Measurements from ENCODE around the gene CALN1. TPM values are rescaled to one million over a fixed set of nuclear protein-coding genes. Genes with fewer than 3 reads are reported as not detected.

CALN1 gene
- total RNA-seq, 1 donor from 2014 or later = not detected

DNA sequence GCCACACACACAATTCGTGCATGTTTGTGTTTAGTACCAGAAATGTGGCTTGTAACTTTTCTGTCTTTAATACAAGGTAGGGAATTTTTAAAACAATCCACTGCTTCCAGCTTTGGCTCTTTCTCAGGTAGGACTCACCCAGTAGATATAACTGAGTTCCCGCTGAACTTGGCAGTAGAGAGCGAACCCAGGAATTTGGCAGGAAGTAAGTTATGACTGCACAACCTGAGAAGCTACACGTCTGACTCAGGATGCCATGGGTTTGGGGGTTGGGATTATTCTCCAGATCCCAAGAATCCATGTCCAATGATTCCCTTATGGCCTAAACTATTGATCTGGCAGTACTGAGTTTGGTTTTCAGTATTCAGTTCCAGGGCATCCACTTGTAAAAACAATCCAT is 499.7 kb downstream of the CALN1 start:
- no peaks in the 10 kb centered on the region for H3K4me1 Mint-ChIP-seq (ENCODE audit: low read depth)
- DNase-seq (ENCODE audit: low spot score) = no peak
- H3K36me3 Mint-ChIP-seq (ENCODE audit: low read depth) = no peaks in the 10 kb centered on the region
- peaks cover 52% of the 10 kb centered on the region for H3K9me3 Mint-ChIP-seq
- H3K4me3 Mint-ChIP-seq (ENCODE audit: low read depth) = no peak overlapping the region
- no peaks in the 10 kb centered on the region for H3K27me3 Mint-ChIP-seq (ENCODE audit: low read depth)
- H3K27ac Mint-ChIP-seq = no peak overlapping the region
- intact Hi-C loops (cut with micrococcal nuclease) = no loop called here

DNA sequence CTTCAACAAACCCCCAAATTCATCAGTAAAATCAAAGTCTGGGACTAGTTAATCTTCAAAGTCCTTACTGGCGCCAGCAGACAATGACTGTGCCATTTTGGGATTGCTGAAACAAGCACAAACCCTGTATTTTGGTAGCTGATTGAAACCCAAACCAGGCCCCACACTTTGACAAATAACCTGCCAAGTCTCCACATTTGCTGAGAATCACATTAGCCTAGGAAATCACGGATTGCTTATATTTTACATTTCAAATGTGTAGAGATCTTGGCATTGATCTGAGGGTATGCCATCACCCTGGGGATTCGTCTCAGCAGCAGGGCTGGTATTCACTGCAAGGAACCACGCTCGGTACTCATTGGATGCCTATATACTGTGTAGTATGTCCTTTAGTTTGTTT is 501.1 kb downstream of the CALN1 start:
- H3K4me1 Mint-ChIP-seq (ENCODE audit: low read depth) = no peaks in the 10 kb centered on the region
- intact Hi-C loops (cut with micrococcal nuclease) = no loop called here
- no peak overlapping the region for H3K4me3 Mint-ChIP-seq (ENCODE audit: low read depth)
- no peaks in the 10 kb centered on the region for H3K27me3 Mint-ChIP-seq (ENCODE audit: low read depth)
- H3K9me3 Mint-ChIP-seq = peaks cover 44% of the 10 kb centered on the region
- no peak for DNase-seq (ENCODE audit: low spot score)
- H3K36me3 Mint-ChIP-seq (ENCODE audit: low read depth) = no peaks in the 10 kb centered on the region
- H3K27ac Mint-ChIP-seq = no peak overlapping the region

DNA sequence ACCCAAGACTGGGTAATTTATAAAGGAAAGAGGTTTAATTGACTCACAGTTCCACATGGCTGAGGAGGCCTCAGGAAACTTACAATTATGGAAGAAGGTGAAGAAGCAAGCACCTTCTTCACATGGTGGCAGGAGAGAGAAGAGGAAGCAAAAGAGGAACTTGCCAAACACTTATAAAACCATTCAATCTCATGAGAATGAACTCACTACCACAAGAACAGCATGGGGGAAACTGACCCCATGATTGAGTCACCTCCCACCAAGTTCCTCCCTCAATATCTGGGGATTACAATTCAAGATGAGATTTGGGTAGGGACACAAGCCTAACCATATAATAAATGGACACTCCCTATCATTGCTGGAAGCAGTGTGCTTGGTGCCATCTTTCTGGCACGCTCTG is 506.3 kb downstream of the CALN1 start:
- no peaks in the 10 kb centered on the region for H3K27me3 Mint-ChIP-seq (ENCODE audit: low read depth)
- DNase-seq (ENCODE audit: low spot score) = no peak

DNA sequence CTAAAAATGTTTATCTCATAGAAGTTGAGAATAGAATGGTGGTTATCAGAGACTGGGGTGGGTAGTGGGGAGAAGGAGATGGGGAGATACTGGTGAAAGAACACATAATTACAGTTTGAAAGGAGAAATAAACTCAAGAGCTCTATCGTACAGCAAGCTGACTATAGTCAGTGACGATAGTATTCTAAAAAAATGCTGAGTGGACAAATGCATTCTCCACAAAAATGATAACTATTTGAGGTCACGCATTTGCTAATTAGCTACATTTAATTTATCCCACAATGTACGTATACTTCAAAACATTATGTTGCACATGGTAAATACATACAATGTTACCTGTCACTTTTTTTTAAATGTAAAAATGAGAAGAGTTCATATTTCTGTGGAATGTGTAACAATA is 507.7 kb downstream of the CALN1 start:
- Mint-ChIP-seq H3K27me3 (ENCODE audit: low read depth) (no peaks in the 10 kb centered on the region), H3K9me3 (peaks cover 32% of the 10 kb centered on the region), H3K36me3 (ENCODE audit: low read depth) (no peaks in the 10 kb centered on the region), H3K27ac (no peak overlapping the region), H3K4me1 (ENCODE audit: low read depth) (no peaks in the 10 kb centered on the region), H3K4me3 (ENCODE audit: low read depth) (no peak overlapping the region)
- intact Hi-C loops (cut with micrococcal nuclease) = no loop called here
- DNase-seq (ENCODE audit: low spot score) = no peak

More for the DNA sequence above, 506.3 kb downstream of the CALN1 start:
- Mint-ChIP-seq H3K36me3 (ENCODE audit: low read depth) (no peaks in the 10 kb centered on the region), H3K9me3 (peaks cover 40% of the 10 kb centered on the region), H3K27ac (no peak overlapping the region), H3K4me1 (ENCODE audit: low read depth) (no peaks in the 10 kb centered on the region), H3K4me3 (ENCODE audit: low read depth) (no peak overlapping the region)
- intact Hi-C loops (cut with micrococcal nuclease) = no loop called here

DNA sequence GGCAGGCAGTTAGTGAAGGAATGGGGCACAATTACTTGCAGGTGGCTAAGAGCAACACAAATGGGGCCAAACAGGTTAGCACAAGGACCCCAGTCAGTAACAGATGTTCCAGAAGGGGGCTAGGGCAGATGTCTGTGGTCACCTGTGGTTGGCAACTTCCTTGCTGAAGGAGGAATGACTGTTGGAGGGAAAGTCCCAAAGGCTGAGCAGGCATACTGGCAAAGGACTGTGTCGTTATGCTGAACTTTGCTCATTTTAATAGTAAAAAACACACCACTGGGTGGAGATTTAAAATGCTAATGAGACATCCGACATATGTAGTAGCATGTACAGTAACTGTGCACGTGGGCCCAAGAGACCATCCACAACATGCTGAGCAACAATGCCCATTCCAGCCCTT is 511.6 kb downstream of the CALN1 start:
- no peaks in the 10 kb centered on the region for H3K4me1 Mint-ChIP-seq (ENCODE audit: low read depth)
- H3K27me3 Mint-ChIP-seq (ENCODE audit: low read depth) = no peaks in the 10 kb centered on the region
- H3K27ac Mint-ChIP-seq = no peak overlapping the region
- H3K36me3 Mint-ChIP-seq (ENCODE audit: low read depth) = no peaks in the 10 kb centered on the region
- H3K4me3 Mint-ChIP-seq (ENCODE audit: low read depth) = no peak overlapping the region
- peaks cover 26% of the 10 kb centered on the region for H3K9me3 Mint-ChIP-seq
- intact Hi-C loops (cut with micrococcal nuclease) = no loop called here
- DNase-seq (ENCODE audit: low spot score) = no peak

- Mint-ChIP-seq H3K4me1 (ENCODE audit: low read depth) (no peaks in the 10 kb centered on the region), H3K4me3 (ENCODE audit: low read depth) (no peak overlapping the region), H3K27me3 (ENCODE audit: low read depth) (no peaks in the 10 kb centered on the region), H3K27ac (no peak overlapping the region), H3K36me3 (ENCODE audit: low read depth) (no peaks in the 10 kb centered on the region), H3K9me3 (peaks cover 24% of the 10 kb centered on the region)
- intact Hi-C loops (cut with micrococcal nuclease) = no loop called here
- DNase-seq (ENCODE audit: low spot score) = no peak
Measured at GRCh38 chr7:71896535-71896934, 515.6 kb downstream of the CALN1 start.

DNA sequence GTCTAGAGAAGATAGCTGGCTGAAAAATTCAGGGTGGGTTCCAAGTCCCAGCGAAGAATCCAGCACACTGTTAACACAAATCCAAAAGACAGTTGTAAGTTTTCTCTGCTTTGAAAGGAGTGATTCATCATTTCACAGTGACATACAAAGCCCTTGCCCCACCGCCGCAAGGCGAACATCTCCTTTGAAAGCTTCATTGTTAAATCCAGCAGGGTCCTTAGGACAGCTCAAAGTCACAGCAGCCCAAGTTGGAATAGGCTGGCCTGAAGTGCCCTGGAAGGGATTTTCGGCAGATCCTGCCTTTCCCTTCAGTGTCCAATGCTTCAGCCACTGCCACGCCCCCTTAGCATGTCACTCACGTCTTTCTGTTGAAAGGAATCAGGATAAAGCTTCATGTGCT is 526.1 kb downstream of the CALN1 start:
- Mint-ChIP-seq H3K36me3 (ENCODE audit: low read depth) (no peaks in the 10 kb centered on the region), H3K27ac (no peak overlapping the region), H3K4me1 (ENCODE audit: low read depth) (no peaks in the 10 kb centered on the region), H3K4me3 (ENCODE audit: low read depth) (no peak overlapping the region), H3K9me3 (peaks cover 52% of the 10 kb centered on the region), H3K27me3 (ENCODE audit: low read depth) (no peaks in the 10 kb centered on the region)
- no peak for DNase-seq (ENCODE audit: low spot score)
- intact Hi-C loops (cut with micrococcal nuclease) = no loop called here

DNA sequence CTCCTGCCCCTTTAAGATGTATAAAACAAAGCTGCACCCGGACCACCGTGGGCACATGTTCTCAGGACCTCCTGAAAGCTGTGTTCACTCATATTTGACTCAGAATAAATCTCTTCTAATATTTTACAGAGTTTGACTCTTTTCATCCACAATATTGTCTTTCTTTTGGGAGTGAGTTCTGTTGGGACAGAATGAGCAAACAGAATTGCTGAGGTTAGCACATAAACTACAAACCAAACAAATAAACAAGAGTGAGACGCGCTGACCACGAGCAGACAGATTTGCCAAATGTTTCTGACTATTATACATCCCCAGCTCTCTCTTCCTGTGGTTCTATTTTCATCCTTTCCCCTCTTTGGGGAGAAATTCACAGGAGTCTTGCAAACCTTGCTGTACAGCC is 526.7 kb downstream of the CALN1 start:
- Mint-ChIP-seq H3K4me1 (ENCODE audit: low read depth) (no peaks in the 10 kb centered on the region), H3K9me3 (peaks cover 55% of the 10 kb centered on the region), H3K27ac (no peak overlapping the region), H3K4me3 (ENCODE audit: low read depth) (no peak overlapping the region), H3K36me3 (ENCODE audit: low read depth) (no peaks in the 10 kb centered on the region), H3K27me3 (ENCODE audit: low read depth) (no peaks in the 10 kb centered on the region)
- DNase-seq (ENCODE audit: low spot score) = no peak
- intact Hi-C loops (cut with micrococcal nuclease) = no loop called here

- no peaks in the 10 kb centered on the region for H3K4me1 Mint-ChIP-seq (ENCODE audit: low read depth)
- no peaks in the 10 kb centered on the region for H3K36me3 Mint-ChIP-seq (ENCODE audit: low read depth)
- intact Hi-C loops (cut with micrococcal nuclease) = no loop called here
- H3K27me3 Mint-ChIP-seq (ENCODE audit: low read depth) = no peaks in the 10 kb centered on the region
- DNase-seq (ENCODE audit: low spot score) = no peak
- H3K27ac Mint-ChIP-seq = no peak overlapping the region
- H3K4me3 Mint-ChIP-seq (ENCODE audit: low read depth) = no peak overlapping the region
- peaks cover 59% of the 10 kb centered on the region for H3K9me3 Mint-ChIP-seq
Measured at GRCh38 chr7:71883415-71883814, 528.7 kb downstream of the CALN1 start.

GRCh38 chr7:71871446-71871845 is 540.7 kb downstream of the CALN1 start:
- no peak overlapping the region for H3K4me3 Mint-ChIP-seq (ENCODE audit: low read depth)
- H3K27ac Mint-ChIP-seq = no peak overlapping the region
- H3K4me1 Mint-ChIP-seq (ENCODE audit: low read depth) = no peaks in the 10 kb centered on the region
- peaks cover 46% of the 10 kb centered on the region for H3K9me3 Mint-ChIP-seq
- intact Hi-C loops (cut with micrococcal nuclease) = no loop called here
- H3K36me3 Mint-ChIP-seq (ENCODE audit: low read depth) = no peaks in the 10 kb centered on the region
- no peak for DNase-seq (ENCODE audit: low spot score)
- H3K27me3 Mint-ChIP-seq (ENCODE audit: low read depth) = no peaks in the 10 kb centered on the region

GRCh38 chr7:71870812-71871211 is 541.3 kb downstream of the CALN1 start:
- Mint-ChIP-seq H3K4me3 (ENCODE audit: low read depth) (no peak overlapping the region), H3K27me3 (ENCODE audit: low read depth) (no peaks in the 10 kb centered on the region), H3K4me1 (ENCODE audit: low read depth) (no peaks in the 10 kb centered on the region), H3K27ac (no peak overlapping the region), H3K36me3 (ENCODE audit: low read depth) (no peaks in the 10 kb centered on the region), H3K9me3 (peaks cover 44% of the 10 kb centered on the region)
- intact Hi-C loops (cut with micrococcal nuclease) = no loop called here
- DNase-seq (ENCODE audit: low spot score) = no peak

GRCh38 chr7:71868797-71869196 is 543.3 kb downstream of the CALN1 start:
- Mint-ChIP-seq H3K4me3 (ENCODE audit: low read depth) (no peak overlapping the region), H3K36me3 (ENCODE audit: low read depth) (no peaks in the 10 kb centered on the region), H3K4me1 (ENCODE audit: low read depth) (no peaks in the 10 kb centered on the region), H3K9me3 (peaks cover 41% of the 10 kb centered on the region), H3K27me3 (ENCODE audit: low read depth) (no peaks in the 10 kb centered on the region), H3K27ac (no peak overlapping the region)
- no peak for DNase-seq (ENCODE audit: low spot score)
- intact Hi-C loops (cut with micrococcal nuclease) = no loop called here

GRCh38 chr7:71867626-71868025 is 544.5 kb downstream of the CALN1 start:
- no peaks in the 10 kb centered on the region for H3K36me3 Mint-ChIP-seq (ENCODE audit: low read depth)
- H3K4me3 Mint-ChIP-seq (ENCODE audit: low read depth) = no peak overlapping the region
- intact Hi-C loops (cut with micrococcal nuclease) = no loop called here
- H3K27ac Mint-ChIP-seq = no peak overlapping the region
- no peaks in the 10 kb centered on the region for H3K27me3 Mint-ChIP-seq (ENCODE audit: low read depth)
- DNase-seq (ENCODE audit: low spot score) = no peak
- H3K9me3 Mint-ChIP-seq = peaks cover 45% of the 10 kb centered on the region
- H3K4me1 Mint-ChIP-seq (ENCODE audit: low read depth) = no peaks in the 10 kb centered on the region

DNA sequence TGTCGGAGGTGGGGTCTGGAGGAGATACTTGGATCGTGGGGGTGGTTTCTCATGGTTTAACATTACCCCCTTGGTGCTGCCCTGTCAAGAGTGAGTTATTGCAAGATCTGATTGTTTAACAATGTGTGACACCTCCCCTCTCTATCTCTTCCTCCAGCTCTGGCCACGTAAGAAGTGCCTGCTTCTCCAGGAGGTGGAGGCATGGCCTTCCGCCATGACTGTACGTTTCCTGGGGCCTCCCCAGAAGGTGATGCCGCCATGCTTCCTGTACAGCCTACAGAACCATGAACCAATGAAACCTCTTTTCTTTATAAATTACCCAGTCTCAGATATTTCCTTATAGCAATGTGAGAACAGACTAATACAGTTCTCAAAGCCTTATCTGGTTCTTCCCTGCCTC is 547.0 kb downstream of the CALN1 start:
- no peak overlapping the region for H3K4me3 Mint-ChIP-seq (ENCODE audit: low read depth)
- no peak for DNase-seq (ENCODE audit: low spot score)
- H3K9me3 Mint-ChIP-seq = peaks cover 49% of the 10 kb centered on the region
- no peak overlapping the region for H3K27ac Mint-ChIP-seq
- no peaks in the 10 kb centered on the region for H3K4me1 Mint-ChIP-seq (ENCODE audit: low read depth)
- intact Hi-C loops (cut with micrococcal nuclease) = no loop called here
- H3K27me3 Mint-ChIP-seq (ENCODE audit: low read depth) = no peaks in the 10 kb centered on the region
- H3K36me3 Mint-ChIP-seq (ENCODE audit: low read depth) = no peaks in the 10 kb centered on the region

Data from activated T-helper 2 cell treated with anti-CD3 and anti-CD28 coated beads, Interferon-gamma antibody, Interleukin-2, Interleukin-4, amounts not matched to agents 10 μg/mL and 5 μg/mL and 100 μg/mL, durations not matched to agents 14 hours and 24 hours and 36 hours (primary cell).